H9 (cell line): ENCODE measurements around the gene OVAAL. TPM values are rescaled to one million over a fixed set of nuclear protein-coding genes. Genes with fewer than 3 reads are reported as not detected.

Source experiments
- DNase-seq: peaks from one replicate; pipeline ENCODE4 v3.0.0-alpha.2; 2017
- H2AFZ ChIP-seq: one replicate; pipeline ENCODE4 v1.6.1; 2013; ENCODE audit warnings: mild to moderate bottlenecking, low read length, control low read depth, moderate library complexity
- H2AK5ac ChIP-seq: 2 replicates; pipeline ENCODE4 v1.6.1; 2013; ENCODE audit warnings: low read length, control low read depth, mixed read lengths; ENCODE audit not compliant: insufficient read length
- H2BK120ac ChIP-seq: one replicate; pipeline ENCODE4 v1.6.1; 2013; ENCODE audit warnings: low read depth, mild to moderate bottlenecking, low read length, control low read depth, inconsistent platforms; ENCODE audit not compliant: poor library complexity, severe bottlenecking
- H2BK12ac ChIP-seq: 2 replicates; pipeline ENCODE4 v1.6.1; 2013; ENCODE audit warnings: low read length, control low read depth, mixed read lengths, low read depth; ENCODE audit not compliant: insufficient read length
- H2BK15ac ChIP-seq: 2 replicates; pipeline ENCODE4 v1.6.1; 2013; ENCODE audit warnings: low read depth, low read length, control low read depth
- H2BK20ac ChIP-seq: one replicate; pipeline ENCODE4 v1.6.1; 2013; ENCODE audit warnings: low read depth, mild to moderate bottlenecking, low read length, control low read depth, inconsistent platforms; ENCODE audit not compliant: poor library complexity, severe bottlenecking
- H2BK5ac ChIP-seq: 2 replicates; pipeline ENCODE4 v1.6.1; 2013; ENCODE audit warnings: low read length, control low read depth, mixed read lengths; ENCODE audit not compliant: insufficient read length
- H3K14ac ChIP-seq: 2 replicates; pipeline ENCODE4 v1.6.1; 2013; ENCODE audit warnings: low read length, control low read depth; ENCODE audit not compliant: insufficient read depth
- H3K18ac ChIP-seq: 2 replicates; pipeline ENCODE4 v1.6.1; 2013; ENCODE audit warnings: low read depth, mild to moderate bottlenecking, mixed read lengths, low read length, control low read depth; ENCODE audit not compliant: insufficient read length
- H3K23ac ChIP-seq: 2 replicates; pipeline ENCODE4 v1.6.1; 2013; ENCODE audit warnings: low read length, control low read depth, mixed read lengths, low read depth; ENCODE audit not compliant: insufficient read length
- H3K23me2 ChIP-seq: 2 replicates; pipeline ENCODE4 v1.6.1; 2013; ENCODE audit warnings: low read depth, mild to moderate bottlenecking, mixed read lengths, low read length, control low read depth; ENCODE audit not compliant: insufficient read length, poor library complexity, severe bottlenecking
- H3K27ac ChIP-seq: 2 replicates; pipeline ENCODE4 v1.5.1; 2013; ENCODE audit warnings: low read length, control low read depth, mixed read lengths, low read depth; ENCODE audit not compliant: insufficient read length
- H3K27me3 ChIP-seq: 2 replicates; pipeline ENCODE4 v1.6.1; 2013; ENCODE audit warnings: low read length, control low read depth, inconsistent platforms; ENCODE audit not compliant: insufficient read depth
- H3K4ac ChIP-seq: 2 replicates; pipeline ENCODE4 v1.6.1; 2013; ENCODE audit warnings: low read depth, mild to moderate bottlenecking, control low read depth, inconsistent platforms, low read length, moderate library complexity
- H3K4me1 ChIP-seq: 2 replicates; pipeline ENCODE4 v1.6.1; 2013; ENCODE audit warnings: low read length, control low read depth, inconsistent platforms; ENCODE audit not compliant: insufficient read depth
- H3K4me2 ChIP-seq: 2 replicates; pipeline ENCODE4 v1.6.1; 2013; ENCODE audit warnings: low read length, control low read depth, mixed read lengths; ENCODE audit not compliant: insufficient read length, insufficient read depth
- H3K56ac ChIP-seq: 2 replicates; pipeline ENCODE4 v1.6.1; 2013; ENCODE audit warnings: low read depth, mild to moderate bottlenecking, mixed read lengths, low read length, control low read depth; ENCODE audit not compliant: insufficient read length
- H3K79me1 ChIP-seq: 2 replicates; pipeline ENCODE4 v1.6.1; 2013; ENCODE audit warnings: low read depth, mild to moderate bottlenecking, moderate library complexity, low read length, control low read depth, inconsistent platforms; ENCODE audit not compliant: insufficient read depth, poor library complexity, severe bottlenecking
- H3K79me2 ChIP-seq: 2 replicates; pipeline ENCODE4 v1.6.1; 2013; ENCODE audit warnings: low read length, control low read depth, inconsistent platforms; ENCODE audit not compliant: insufficient read depth
- H3K9ac ChIP-seq: 2 replicates; pipeline ENCODE4 v1.6.1; 2013; ENCODE audit warnings: low read length, control low read depth, mixed read lengths; ENCODE audit not compliant: insufficient read length; ENCODE audit errors: extremely low read depth
- H3K9me3 ChIP-seq: one replicate; pipeline ENCODE4 v1.6.1; 2013; ENCODE audit warnings: low read depth, low read length, inconsistent platforms; ENCODE audit not compliant: control insufficient read depth
- H3T11ph ChIP-seq: one replicate; pipeline ENCODE4 v1.6.1; 2013; ENCODE audit warnings: mild to moderate bottlenecking, low read length, control low read depth, inconsistent platforms
- H4K20me1 ChIP-seq: one replicate; pipeline ENCODE4 v1.6.1; 2013; ENCODE audit not compliant: control insufficient read depth, insufficient read length, insufficient read depth
- H4K5ac ChIP-seq: 2 replicates; pipeline ENCODE4 v1.6.1; 2013; ENCODE audit warnings: low read depth, mild to moderate bottlenecking, mixed read lengths, low read length, control low read depth; ENCODE audit not compliant: insufficient read length
- H4K8ac ChIP-seq: replicated peaks from 2 replicates; pipeline ENCODE4 v1.6.1; 2013; ENCODE audit warnings: low read length, control low read depth, mixed read lengths, low read depth; ENCODE audit not compliant: insufficient read length
- H4K91ac ChIP-seq: 2 replicates; pipeline ENCODE4 v1.6.1; 2013; ENCODE audit warnings: low read depth, mild to moderate bottlenecking, moderate library complexity, mixed read lengths, low read length, control low read depth; ENCODE audit not compliant: insufficient read length
- H3K27ac Mint-ChIP-seq, 3 experiments: 2 replicates in 2 of 3; 3 replicates in 1 of 3; pipeline ENCODE4 v1.8.0; 2020 to 2021; ENCODE audit warnings: mixed read lengths in 3 of 3, mild to moderate bottlenecking in 1 of 3, moderate library complexity in 1 of 3
- H3K27me3 Mint-ChIP-seq: 2 replicates; pipeline ENCODE4 v1.8.0; 2021; ENCODE audit warnings: low read depth, mild to moderate bottlenecking, moderate library complexity, mixed read lengths
- H3K36me3 Mint-ChIP-seq, 3 experiments: 2 replicates in 2 of 3; 3 replicates in 1 of 3; pipeline ENCODE4 v1.8.0; 2020 to 2021; ENCODE audit warnings: low read depth in 3 of 3, mixed read lengths in 3 of 3; ENCODE audit not compliant: insufficient read depth in 1 of 3
- H3K4me1 Mint-ChIP-seq, 2 experiments: 2 replicates each; pipeline ENCODE4 v1.8.0; 2020; ENCODE audit warnings: mixed read lengths in 2 of 2
- H3K4me3 Mint-ChIP-seq, 2 experiments: 2 replicates in 1 of 2; 3 replicates in 1 of 2; pipeline ENCODE4 v1.8.0; 2020 to 2021; ENCODE audit warnings: mild to moderate bottlenecking in 2 of 2, mixed read lengths in 2 of 2, moderate library complexity in 1 of 2
- H3K9me3 Mint-ChIP-seq, 2 experiments: 2 replicates in 1 of 2; 3 replicates in 1 of 2; pipeline ENCODE4 v1.8.0; 2020; ENCODE audit warnings: mild to moderate bottlenecking in 2 of 2, mixed read lengths in 2 of 2, moderate library complexity in 1 of 2
- CTCF ChIP-seq: fragments of 200-600 bp; sonication (generic); conservative IDR thresholded peaks from 3 replicates; pipeline ENCODE4 v1.8.0; 2021; ENCODE audit warnings: antibody characterized with exemption, mild to moderate bottlenecking
- WGBS: extraction: QIAGEN DNeasy Blood & Tissue Kit; methylation state at CpG from one replicate; pipeline ENCODE4 v1.1.7; 2013; ENCODE audit warnings: missing lambda C conversion rate, low lambda C conversion rate, mixed read lengths; ENCODE audit not compliant: insufficient read length; ENCODE audit errors: extremely low coverage; 5-methylcytosine and 5-hydroxymethylcytosine counted together
- total RNA-seq: library from RNA; stranded (reverse); gene quantifications from 2 replicates; pipeline ENCODE4 v1.2.1, GENCODE V29; 2021

The OVAAL gene
- total RNA-seq, 1 experiment from 2014 or later: not detected

- Histone ChIP-seq H3K23ac (no peak overlapping the region), H2AFZ (no peak overlapping the region), H4K8ac (no peak overlapping the region), H3K18ac (no peak overlapping the region), H3K79me2 (no peaks in the 10 kb centered on the region), H3K14ac (no peak overlapping the region), H2BK15ac (no peak overlapping the region), H3K79me1 (no peaks in the 10 kb centered on the region), H2BK20ac (no peak overlapping the region), H3K9ac (no peak overlapping the region), H3K27me3 (no peaks in the 10 kb centered on the region; the same call in 1 of the 2 replicates), H2BK12ac (no peak overlapping the region), H2BK5ac (no peak overlapping the region), H4K91ac (no peak overlapping the region), H4K20me1 (no peaks in the 10 kb centered on the region), H3K4ac (no peak overlapping the region), H3K56ac (no peak overlapping the region), H2AK5ac (no peak overlapping the region), H2BK120ac (no peak overlapping the region), H4K5ac (no peak overlapping the region), H3K27ac (no peak overlapping the region), H3K23me2 (no peaks in the 10 kb centered on the region), H3K4me1 (no peaks in the 10 kb centered on the region; the same call in 1 of the 2 replicates), H3K9me3 (no peaks in the 10 kb centered on the region), H3T11ph (no peak overlapping the region), H3K4me2 (no peak overlapping the region)
- Mint-ChIP-seq H3K36me3 (no peaks in the 10 kb centered on the region), H3K9me3 (no peaks in the 10 kb centered on the region), H3K4me1 (peaks cover 24 to 25% of the 10 kb centered on the region in 2 experiments), H3K27me3 (peaks cover 3% of the 10 kb centered on the region), H3K4me3 (no peak overlapping the region), H3K27ac (no peak overlapping the region)
- WGBS: no CpG with 5 or more reads among the region's 2 CpGs
- no peak for DNase-seq
- no peak for TF ChIP-seq CTCF
These were observed 47.4 kb downstream of the OVAAL start for GRCh38 chr1:180606155-180606554.
